Bronchial epithelial cell (primary cell): ENCODE results near the gene NDST3. TPM values are rescaled to one million over a fixed set of nuclear protein-coding genes. Genes with fewer than 3 reads are reported as not detected.

Experiments used
- DNase-seq: peaks from one replicate; pipeline ENCODE4 v3.0.0-alpha.2; 2010; ENCODE audit warnings: low read depth
- FAIRE-seq: peaks from 2 replicates; lab custom pipeline; 2011; peaks lifted over from hg19 to GRCh38; lab: Jason Lieb, UNC
- H3K27me3 ChIP-seq: 2 replicates; pipeline ENCODE4 v1.5.1; 2011; ENCODE audit warnings: low read length; ENCODE audit not compliant: control insufficient read depth, insufficient read depth
- H3K36me3 ChIP-seq: 2 replicates; pipeline ENCODE4 v1.5.1; 2011; ENCODE audit warnings: low read length; ENCODE audit not compliant: control insufficient read depth, insufficient read depth
- H3K4me3 ChIP-seq: 2 replicates; pipeline ENCODE4 v1.5.1; 2011; ENCODE audit warnings: mild to moderate bottlenecking, low read depth, low read length, control low read depth
- total RNA-seq: library from RNA; depleted of rRNA; stranded (reverse); fragments of >200 nt; gene quantifications from 2 replicates; pipeline ENCODE4 v1.2.1, GENCODE V29; 2014
- TF ChIP-seq, protein P1 (sequence below): IDR thresholded peaks from 2 replicates; pipeline ENCODE4 v1.5.1; 2011; ENCODE audit warnings: mild to moderate bottlenecking, moderate library complexity, low read length, control low read depth, inconsistent platforms; ENCODE audit not compliant: insufficient read depth, severe bottlenecking

Gene NDST3
- total RNA-seq, 1 donor from 2014 or later: not detected

- DNase-seq: no peak
- H3K36me3 ChIP-seq: no peaks in the 10 kb centered on the region
- no peaks in the 10 kb centered on the region for H3K27me3 ChIP-seq
- TF ChIP-seq, protein P1, sequence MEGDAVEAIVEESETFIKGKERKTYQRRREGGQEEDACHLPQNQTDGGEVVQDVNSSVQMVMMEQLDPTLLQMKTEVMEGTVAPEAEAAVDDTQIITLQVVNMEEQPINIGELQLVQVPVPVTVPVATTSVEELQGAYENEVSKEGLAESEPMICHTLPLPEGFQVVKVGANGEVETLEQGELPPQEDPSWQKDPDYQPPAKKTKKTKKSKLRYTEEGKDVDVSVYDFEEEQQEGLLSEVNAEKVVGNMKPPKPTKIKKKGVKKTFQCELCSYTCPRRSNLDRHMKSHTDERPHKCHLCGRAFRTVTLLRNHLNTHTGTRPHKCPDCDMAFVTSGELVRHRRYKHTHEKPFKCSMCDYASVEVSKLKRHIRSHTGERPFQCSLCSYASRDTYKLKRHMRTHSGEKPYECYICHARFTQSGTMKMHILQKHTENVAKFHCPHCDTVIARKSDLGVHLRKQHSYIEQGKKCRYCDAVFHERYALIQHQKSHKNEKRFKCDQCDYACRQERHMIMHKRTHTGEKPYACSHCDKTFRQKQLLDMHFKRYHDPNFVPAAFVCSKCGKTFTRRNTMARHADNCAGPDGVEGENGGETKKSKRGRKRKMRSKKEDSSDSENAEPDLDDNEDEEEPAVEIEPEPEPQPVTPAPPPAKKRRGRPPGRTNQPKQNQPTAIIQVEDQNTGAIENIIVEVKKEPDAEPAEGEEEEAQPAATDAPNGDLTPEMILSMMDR: no peak
- FAIRE-seq: no peak
- H3K4me3 ChIP-seq: no peak overlapping the region
Measured at GRCh38 chr4:118177126-118177525, 142.8 kb downstream of the NDST3 start.

- peak; percentile 17 for DNase-seq
- FAIRE-seq: no peak
- TF ChIP-seq, protein P1: no peak
- Histone ChIP-seq H3K27me3 (no peaks in the 10 kb centered on the region), H3K36me3 (no peaks in the 10 kb centered on the region), H3K4me3 (no peak overlapping the region)
Measured at GRCh38 chr4:118180776-118181175, 146.5 kb downstream of the NDST3 start.

GRCh38 chr4:118190903-118191302, 156.6 kb downstream of the NDST3 start:
- no peaks in the 10 kb centered on the region for H3K27me3 ChIP-seq
- no peak overlapping the region for H3K4me3 ChIP-seq
- no peak for FAIRE-seq
- no peaks in the 10 kb centered on the region for H3K36me3 ChIP-seq
- DNase-seq: no peak
- TF ChIP-seq, protein P1: no peak

- H3K27me3 ChIP-seq: no peaks in the 10 kb centered on the region
- no peak for DNase-seq
- TF ChIP-seq, protein P1: no peak
- no peak overlapping the region for H3K4me3 ChIP-seq
- H3K36me3 ChIP-seq: no peaks in the 10 kb centered on the region
- FAIRE-seq: no peak
Measured at GRCh38 chr4:118193421-118193820, 159.1 kb downstream of the NDST3 start.

- H3K4me3 ChIP-seq: no peak overlapping the region
- TF ChIP-seq, protein P1: no peak
- DNase-seq (no peak), FAIRE-seq (no peak)
- no peaks in the 10 kb centered on the region for H3K36me3 ChIP-seq
- H3K27me3 ChIP-seq: no peaks in the 10 kb centered on the region
Measured at GRCh38 chr4:118206627-118207026, 172.3 kb downstream of the NDST3 start.

GRCh38 chr4:118213101-118213500, 178.8 kb downstream of the NDST3 start:
- no peaks in the 10 kb centered on the region for H3K27me3 ChIP-seq
- DNase-seq: no peak
- FAIRE-seq: no peak

More at GRCh38 chr4:118213101-118213500, 178.8 kb downstream of the NDST3 start:
- no peaks in the 10 kb centered on the region for H3K36me3 ChIP-seq
- no peak overlapping the region for H3K4me3 ChIP-seq
- TF ChIP-seq, protein P1: no peak
